Suprapubic skin (tissue), 4 donors: ENCODE measurements around the gene LSM11. TPM values are rescaled to one million over a fixed set of nuclear protein-coding genes. Genes with fewer than 3 reads are reported as not detected.

Experiments used
- DNase-seq, 2 donors: peaks; one replicate each; pipeline ENCODE4 v3.0.0-alpha.2; 2019; ENCODE audit warnings: low spot score in 2 of 2
- H3K27ac ChIP-seq: fragments of 200-600 bp; sonication (generic); one replicate; pipeline ENCODE4 v1.5.1; 2019
- H3K27me3 ChIP-seq: fragments of 200-600 bp; sonication (generic); one replicate; pipeline ENCODE4 v1.5.1; 2019
- H3K36me3 ChIP-seq: fragments of 200-600 bp; sonication (generic); one replicate; pipeline ENCODE4 v1.5.1; 2019
- H3K4me1 ChIP-seq: fragments of 200-600 bp; sonication (generic); one replicate; pipeline ENCODE4 v1.5.1; 2019
- H3K4me3 ChIP-seq: fragments of 200-600 bp; sonication (generic); one replicate; pipeline ENCODE4 v1.5.1; 2019; ENCODE audit warnings: mild to moderate bottlenecking
- H3K9me3 ChIP-seq: fragments of 200-600 bp; sonication (generic); one replicate; pipeline ENCODE4 v1.5.1; 2019
- CTCF ChIP-seq, 2 donors: fragments of 200-600 bp in 1 of 2; fragments of 450-650 bp in 1 of 2; sonication (generic) in 1 of 2; IDR thresholded peaks; one replicate each; pipeline ENCODE4 v1.5.1; 2016 to 2019; ENCODE audit warnings: antibody characterized with exemption in 2 of 2, mild to moderate bottlenecking in 1 of 2, moderate library complexity in 1 of 2
- EP300 ChIP-seq: sonication (generic); formaldehyde crosslinking; IDR thresholded peaks from one replicate; pipeline ENCODE4 v1.6.1; 2017; ENCODE audit warnings: antibody characterized with exemption
- POLR2A ChIP-seq, 2 donors: fragments of 450-650 bp; IDR thresholded peaks; one replicate each; pipeline ENCODE4 v1.6.1; 2017; ENCODE audit warnings: antibody characterized with exemption in 2 of 2, mild to moderate bottlenecking in 2 of 2, moderate library complexity in 2 of 2
- POLR2AphosphoS5 ChIP-seq, 3 donors: sonication (generic); formaldehyde crosslinking; IDR thresholded peaks; one replicate each; pipeline ENCODE4 v1.6.1; 2017; ENCODE audit warnings: antibody characterized with exemption in 3 of 3
- WGBS: methylation state at CpG from one replicate; pipeline ENCODE4 v1.1.5; 2018; 5-methylcytosine and 5-hydroxymethylcytosine counted together
- total RNA-seq, 4 donors: library from RNA; depleted of rRNA; stranded (reverse); fragments of >200 nt; gene quantifications; one replicate each; pipeline ENCODE4 v1.1.0, GENCODE V29; 2016

Gene LSM11
- total RNA-seq, 4 donors from 2014 or later: 2.9 to 5.2 (median 3.6) TPM

DNA sequence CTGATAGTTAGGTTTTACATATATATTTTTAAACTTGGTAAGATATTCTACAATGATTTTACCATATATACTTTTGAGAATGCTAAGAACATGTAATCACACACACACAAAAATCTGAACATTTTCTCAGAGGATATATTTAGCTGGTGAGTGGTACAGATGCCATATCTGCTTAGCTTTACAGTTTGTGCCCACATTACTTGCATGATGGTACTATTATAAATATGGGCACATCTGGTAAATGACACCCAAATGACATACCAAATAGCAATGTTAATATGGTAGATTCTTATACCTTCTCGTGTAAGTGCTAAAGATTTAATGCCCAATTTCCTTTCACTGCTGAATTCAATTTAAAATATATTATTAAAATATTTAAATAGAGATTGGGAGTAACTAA, 56.6 kb downstream of the LSM11 start:
- 86% methylated on average over 1 of the region's 1 CpG for WGBS
- Histone ChIP-seq H3K36me3 (peaks cover 37% of the 10 kb centered on the region), H3K4me3 (no peak overlapping the region), H3K4me1 (no peaks in the 10 kb centered on the region), H3K27ac (no peak overlapping the region), H3K9me3 (no peaks in the 10 kb centered on the region), H3K27me3 (no peaks in the 10 kb centered on the region)
- TF ChIP-seq CTCF (IDR thresholded peaks at IDR 0.05): no peak
- TF ChIP-seq POLR2AphosphoS5 (IDR thresholded peaks at IDR 0.05): no peak
- TF ChIP-seq POLR2A (IDR thresholded peaks at IDR 0.05): no peak
- TF ChIP-seq EP300: no peak
- DNase-seq: no peak

GRCh38 chr5:157802736-157803135, 59.2 kb downstream of the LSM11 start:
- TF ChIP-seq POLR2AphosphoS5 (IDR thresholded peaks at IDR 0.05) (no peak), CTCF (IDR thresholded peaks at IDR 0.05) (no peak), EP300 (no peak), POLR2A (IDR thresholded peaks at IDR 0.05) (no peak)
- H3K4me1 ChIP-seq: no peaks in the 10 kb centered on the region
- H3K36me3 ChIP-seq: peaks cover 48% of the 10 kb centered on the region
- H3K27ac ChIP-seq: no peak overlapping the region
- WGBS: 97% methylated on average over 6 of the region's 6 CpGs
- H3K4me3 ChIP-seq: no peak overlapping the region
- no peaks in the 10 kb centered on the region for H3K27me3 ChIP-seq
- no peaks in the 10 kb centered on the region for H3K9me3 ChIP-seq
- no peak for DNase-seq

GRCh38 chr5:157808043-157808442, 64.5 kb downstream of the LSM11 start:
- TF ChIP-seq POLR2A (IDR thresholded peaks at IDR 0.05): no peak
- no peak for TF ChIP-seq POLR2AphosphoS5 (IDR thresholded peaks at IDR 0.05)
- TF ChIP-seq CTCF (IDR thresholded peaks at IDR 0.05): no peak
- no peak for TF ChIP-seq EP300
- peaks cover 78% of the 10 kb centered on the region for H3K36me3 ChIP-seq
- 71% methylated on average over 2 of the region's 2 CpGs for WGBS
- H3K9me3 ChIP-seq: no peaks in the 10 kb centered on the region
- no peaks in the 10 kb centered on the region for H3K4me1 ChIP-seq
- no peak overlapping the region for H3K27ac ChIP-seq
- DNase-seq: no peak
- H3K4me3 ChIP-seq: no peak overlapping the region
- H3K27me3 ChIP-seq: no peaks in the 10 kb centered on the region

Other genes with a start within 250 kb of the LSM11 start
- 1 to 10 TPM in 3 of 4 donors, under 1 TPM in 1; 0.42 to 2.6 (median 1.3) TPM for gene ADAM19, start 167.9 kb upstream of the LSM11 start, total RNA-seq
- not detected for gene SOX30, start 91.3 kb upstream of the LSM11 start, total RNA-seq
- gene C5orf52, start 72.2 kb upstream of the LSM11 start, total RNA-seq: not detected
- 10 to 100 TPM in 2 of 4 donors, 1 to 10 TPM in 2; 5.1 to 14.5 (median 11.0) TPM for gene THG1L, start 12.3 kb upstream of the LSM11 start, total RNA-seq
- gene CLINT1, start 115.4 kb downstream of the LSM11 start, total RNA-seq: 100 to 1,000 TPM; 112 to 220 (median 136) TPM